Naive B cell (primary cell): ENCODE results near the gene SDC4. TPM values are rescaled to one million over a fixed set of nuclear protein-coding genes. Genes with fewer than 3 reads are reported as not detected.

Source experiments
- ATAC-seq, 2 donors: fragments of 150-1000 bp; cut with Tn5 transposase; 2 replicates each; pipeline ENCODE4 v1.10.0; 2021; ENCODE audit warnings: low read depth in 2 of 2, mild to moderate bottlenecking in 2 of 2, moderate library complexity in 2 of 2
- DNase-seq: peaks from one replicate; pipeline ENCODE4 v3.0.0; 2022
- H3K27ac Mint-ChIP-seq, 6 donors: one replicate each; pipeline ENCODE4 v1.8.0; 2020 to 2022; ENCODE audit warnings: mild to moderate bottlenecking in 6 of 6, mixed read lengths in 6 of 6, moderate library complexity in 5 of 6, inconsistent platforms in 2 of 6
- H3K27me3 Mint-ChIP-seq, 3 donors: one replicate each; pipeline ENCODE4 v1.8.0; 2021 to 2022; ENCODE audit warnings: mixed read lengths in 3 of 3, mild to moderate bottlenecking in 1 of 3
- H3K36me3 Mint-ChIP-seq, 2 donors: one replicate each; pipeline ENCODE4 v1.8.0; 2020 to 2022; ENCODE audit warnings: mixed read lengths in 2 of 2, inconsistent platforms in 1 of 2, mild to moderate bottlenecking in 1 of 2
- H3K4me1 Mint-ChIP-seq, 3 donors: one replicate each; pipeline ENCODE4 v1.8.0; 2020 to 2022; ENCODE audit warnings: mixed read lengths in 3 of 3, inconsistent platforms in 1 of 3, mild to moderate bottlenecking in 1 of 3, moderate library complexity in 1 of 3
- H3K4me3 Mint-ChIP-seq, 8 donors: one replicate each; pipeline ENCODE4 v1.8.0; 2020 to 2022; ENCODE audit warnings: mild to moderate bottlenecking in 8 of 8, mixed read lengths in 8 of 8, moderate library complexity in 8 of 8, inconsistent platforms in 2 of 8
- H3K9me3 Mint-ChIP-seq, 7 donors: one replicate each; pipeline ENCODE4 v1.8.0; 2020 to 2022; ENCODE audit warnings: mixed read lengths in 7 of 7, mild to moderate bottlenecking in 5 of 7, inconsistent platforms in 2 of 7, moderate library complexity in 1 of 7
- polyA plus RNA-seq, 6 donors: library from polyadenylated mRNA; unstranded; fragments of 300-500 nt; fragmentation: Illumina TruSeq; gene quantifications; one replicate each; pipeline ENCODE4 v1.2.3, GENCODE V29; 2021; ENCODE audit warnings: low read depth in 6 of 6

The SDC4 gene
- polyA plus RNA-seq, 6 donors from 2014 or later, result not detected

DNA sequence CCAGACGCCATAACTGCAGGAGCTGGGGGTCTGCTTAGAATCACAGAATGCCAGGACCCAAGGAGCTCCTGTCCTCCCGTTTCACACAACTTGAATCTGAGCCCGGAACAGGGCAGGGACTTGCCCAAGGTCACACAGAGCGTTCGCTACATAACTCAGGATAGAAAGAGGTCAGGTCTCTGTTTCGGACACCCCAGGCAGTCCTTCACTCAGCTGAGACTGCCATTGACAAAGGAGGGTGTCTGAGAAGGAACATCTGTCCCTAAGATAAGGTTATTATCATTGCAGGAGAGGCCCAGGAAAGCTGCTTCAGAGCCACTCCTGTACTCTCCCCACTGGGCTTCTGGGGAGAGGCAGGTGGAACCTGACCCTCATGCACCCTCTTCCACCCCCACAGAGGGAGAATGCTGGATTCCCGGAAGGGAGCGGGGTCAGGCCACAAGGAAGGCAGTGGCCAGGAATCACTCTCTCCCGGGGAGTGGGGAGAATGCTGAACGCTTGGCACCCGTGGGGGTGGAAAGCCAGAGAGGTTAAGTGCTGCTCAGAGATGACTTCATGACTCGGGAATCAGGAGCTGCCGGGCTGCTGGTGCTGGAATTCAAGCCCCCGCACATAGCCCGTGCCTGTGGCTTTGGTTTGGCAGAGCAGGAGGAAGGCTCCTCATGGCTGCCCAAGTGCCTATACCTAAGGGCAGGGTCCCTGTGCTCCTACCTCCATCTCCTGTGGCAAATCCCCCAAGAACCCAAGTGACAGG is 10.7 kb downstream of the SDC4 start:
- DNase-seq, result no peak
- ATAC-seq, result no peak
- no peaks in the 10 kb centered on the region for H3K4me1 Mint-ChIP-seq
- no peak overlapping the region for H3K27ac Mint-ChIP-seq
- no peaks in the 10 kb centered on the region for H3K36me3 Mint-ChIP-seq
- peaks cover 10 to 53% (median 33%) of the 10 kb centered on the region in 3 donors for H3K27me3 Mint-ChIP-seq
- no peaks in the 10 kb centered on the region for H3K9me3 Mint-ChIP-seq
- no peak overlapping the region for H3K4me3 Mint-ChIP-seq

DNA sequence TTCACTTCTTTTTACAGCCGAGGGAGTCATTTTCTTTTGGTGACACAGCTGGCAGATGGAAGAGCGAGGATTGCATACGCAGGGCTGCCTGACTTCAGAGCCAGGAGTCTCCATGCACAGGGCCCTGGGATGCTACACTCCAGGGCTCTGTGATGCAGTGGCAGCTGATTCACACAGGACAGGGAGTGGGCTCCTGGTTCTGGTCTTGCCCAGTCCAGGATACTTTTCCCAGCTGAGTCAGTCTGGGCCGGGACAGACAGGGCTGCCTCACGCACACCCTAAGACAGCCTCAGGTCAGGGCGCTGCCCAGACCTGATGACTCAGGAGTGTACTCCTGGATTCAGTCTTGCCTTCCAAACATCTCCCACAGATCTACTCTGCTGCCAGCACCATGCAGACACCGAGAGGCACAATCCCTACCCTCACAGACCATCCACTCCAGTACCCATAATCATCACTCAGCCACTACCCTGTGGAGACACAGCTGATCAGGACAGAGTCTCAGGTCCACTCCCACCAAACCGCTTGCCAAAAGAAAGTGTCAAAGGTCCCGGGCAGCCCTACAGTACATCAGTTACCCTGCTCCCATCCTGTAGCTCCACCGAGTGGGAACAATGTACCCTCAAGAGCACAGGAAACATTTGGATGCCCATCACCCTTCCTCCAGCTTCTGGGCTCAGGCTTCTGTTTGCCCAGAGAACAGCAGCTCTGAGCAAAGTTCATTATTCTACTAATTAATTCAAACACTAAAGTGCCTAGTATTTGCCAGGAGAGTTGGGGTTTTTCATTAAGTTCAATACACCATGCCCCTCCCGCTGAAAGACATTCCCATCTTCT is 11.5 kb downstream of the SDC4 start:
- H3K27ac Mint-ChIP-seq, result peak overlapping the region in 1 of 6 donors; percentile 30

GRCh38 chr20:45330476-45330875 is 17.7 kb downstream of the SDC4 start:
- Mint-ChIP-seq H3K27me3 (peaks cover 0 to 7% (median 3%) of the 10 kb centered on the region in 3 donors), H3K36me3 (no peaks in the 10 kb centered on the region), H3K4me1 (peaks cover 0 to 16% (median 11%) of the 10 kb centered on the region in 3 donors), H3K9me3 (no peaks in the 10 kb centered on the region), H3K4me3 (no peak overlapping the region), H3K27ac (no peak overlapping the region)
- no peak for ATAC-seq
- no peak for DNase-seq

More for the DNA sequence above, 11.5 kb downstream of the SDC4 start:
- peaks cover 10 to 48% (median 33%) of the 10 kb centered on the region in 3 donors for H3K27me3 Mint-ChIP-seq
- DNase-seq (no peak), ATAC-seq (no peak)
- H3K4me1 Mint-ChIP-seq, result no peaks in the 10 kb centered on the region
- H3K36me3 Mint-ChIP-seq, result no peaks in the 10 kb centered on the region
- no peak overlapping the region for H3K4me3 Mint-ChIP-seq
- H3K9me3 Mint-ChIP-seq, result no peaks in the 10 kb centered on the region

DNA sequence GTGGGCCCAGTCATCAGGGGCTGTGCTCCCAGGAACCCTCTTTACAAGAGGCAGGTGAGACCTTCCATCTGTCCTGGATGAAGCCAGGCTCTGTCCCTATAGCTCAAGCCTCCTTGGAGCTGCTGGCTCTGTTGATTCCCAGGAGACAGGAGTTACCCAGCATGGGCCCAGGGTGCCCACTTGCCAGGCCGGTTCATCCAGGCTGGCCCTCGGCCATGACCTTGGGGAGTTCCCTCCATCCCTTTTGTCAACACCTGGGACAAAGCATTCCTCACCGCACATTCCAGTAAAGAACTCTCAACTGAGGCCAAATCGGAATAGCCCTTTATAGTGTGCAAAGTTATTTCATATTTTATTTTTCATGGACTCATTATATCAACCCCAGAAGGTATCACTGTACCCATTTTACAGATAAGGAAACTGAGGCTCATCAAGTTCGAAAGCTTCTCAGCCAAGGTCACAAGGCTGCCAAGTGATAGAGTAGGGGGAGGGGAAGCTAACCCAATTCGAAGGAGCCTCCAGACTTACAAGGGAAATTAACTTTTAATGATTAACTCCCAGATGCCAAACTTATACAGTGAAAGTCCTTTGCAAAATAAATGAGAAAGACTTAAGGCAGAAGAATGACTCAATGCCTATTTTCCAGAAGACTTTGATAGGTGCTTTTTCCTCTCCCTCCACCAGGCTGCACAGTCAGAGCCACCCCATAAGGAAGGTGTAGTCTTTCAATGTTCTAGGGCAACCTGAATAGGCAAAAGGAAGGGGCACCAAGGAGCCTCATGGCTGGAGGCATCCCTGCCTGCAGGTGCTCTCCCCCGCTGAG is 18.5 kb downstream of the SDC4 start:
- DNase-seq, result no peak
- no peaks in the 10 kb centered on the region for H3K36me3 Mint-ChIP-seq
- no peaks in the 10 kb centered on the region for H3K9me3 Mint-ChIP-seq
- H3K4me3 Mint-ChIP-seq, result peak overlapping the region in 1 of 8 donors; percentile 56
- no peak for ATAC-seq
- H3K27me3 Mint-ChIP-seq, result peaks cover 0 to 6% (median 0%) of the 10 kb centered on the region in 3 donors
- H3K27ac Mint-ChIP-seq, result no peak overlapping the region
- H3K4me1 Mint-ChIP-seq, result peaks cover 0 to 19% (median 11%) of the 10 kb centered on the region in 3 donors

DNA sequence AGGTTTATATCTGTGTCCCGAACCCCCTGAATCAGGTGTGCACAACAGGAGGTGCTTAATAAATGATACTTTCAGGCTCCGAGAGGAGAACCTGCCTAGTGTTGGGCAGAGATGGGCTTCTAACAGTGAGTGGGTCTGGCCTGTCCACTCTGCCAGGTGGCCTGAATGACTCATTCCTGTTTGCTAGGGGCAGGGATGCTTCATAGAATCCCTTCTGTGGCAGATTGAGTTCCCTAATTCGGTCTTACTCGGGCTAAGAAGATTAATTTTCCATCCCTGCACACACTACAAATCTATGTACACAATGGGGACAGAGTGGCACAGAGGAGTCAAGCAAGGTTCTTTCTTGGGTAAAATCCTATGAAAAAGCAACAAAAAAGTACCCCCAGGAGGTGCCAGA is 19.8 kb downstream of the SDC4 start:
- no peak for DNase-seq
- H3K36me3 Mint-ChIP-seq, result no peaks in the 10 kb centered on the region
- H3K4me1 Mint-ChIP-seq, result peaks cover 0 to 21% (median 11%) of the 10 kb centered on the region in 3 donors
- H3K27ac Mint-ChIP-seq, result peak overlapping the region in 1 of 6 donors; percentile 4
- no peak overlapping the region for H3K4me3 Mint-ChIP-seq
- no peak for ATAC-seq
- H3K9me3 Mint-ChIP-seq, result no peaks in the 10 kb centered on the region
- H3K27me3 Mint-ChIP-seq, result peaks cover 0 to 6% (median 0%) of the 10 kb centered on the region in 3 donors

DNA sequence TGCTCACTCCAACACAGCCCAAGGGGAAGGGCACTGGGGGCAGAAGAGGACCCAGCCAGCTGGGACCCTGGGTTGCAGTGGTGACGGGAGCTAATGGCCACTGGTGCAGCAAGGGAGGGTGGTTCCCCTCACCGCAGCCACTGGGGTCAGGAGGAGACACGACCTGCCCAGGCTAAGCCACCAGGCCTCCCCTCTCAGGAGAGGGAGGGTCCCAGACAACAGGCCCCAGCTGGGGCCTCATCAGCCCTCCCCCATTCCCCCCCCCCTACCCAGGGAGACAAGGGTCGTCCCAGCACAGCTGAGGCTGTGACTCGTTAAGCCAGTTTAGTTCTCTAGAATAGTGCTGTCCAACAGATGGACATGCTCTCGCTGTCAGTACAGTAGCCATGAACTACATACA is 22.9 kb downstream of the SDC4 start:
- peak overlapping the region in 1 of 6 donors; percentile 39 for H3K27ac Mint-ChIP-seq
- ATAC-seq, result no peak
- peaks cover 0 to 6% (median 3%) of the 10 kb centered on the region in 7 donors for H3K9me3 Mint-ChIP-seq
- H3K36me3 Mint-ChIP-seq, result no peaks in the 10 kb centered on the region
- H3K4me1 Mint-ChIP-seq, result peaks cover 7 to 50% (median 20%) of the 10 kb centered on the region in 3 donors
- no peak overlapping the region for H3K4me3 Mint-ChIP-seq
- no peaks in the 10 kb centered on the region for H3K27me3 Mint-ChIP-seq
- no peak for DNase-seq

GRCh38 chr20:45323731-45324130 is 24.5 kb downstream of the SDC4 start:
- Mint-ChIP-seq H3K9me3 (peaks cover 0 to 6% (median 3%) of the 10 kb centered on the region in 7 donors), H3K36me3 (no peaks in the 10 kb centered on the region), H3K4me1 (peaks cover 16 to 55% (median 19%) of the 10 kb centered on the region in 3 donors), H3K27ac (peak overlapping the region in 2 of 6 donors; percentile 18 to 83), H3K27me3 (peaks cover 0 to 4% (median 0%) of the 10 kb centered on the region in 3 donors), H3K4me3 (no peak overlapping the region)
- DNase-seq (no peak), ATAC-seq (no peak)

GRCh38 chr20:45322952-45323383 is 25.3 kb downstream of the SDC4 start:
- Mint-ChIP-seq H3K27ac (peak overlapping the region in 1 of 6 donors; percentile 80), H3K27me3 (peaks cover 0 to 4% (median 0%) of the 10 kb centered on the region in 3 donors), H3K36me3 (no peaks in the 10 kb centered on the region), H3K9me3 (peaks cover 0 to 6% (median 3%) of the 10 kb centered on the region in 7 donors), H3K4me3 (no peak overlapping the region), H3K4me1 (peaks cover 22 to 59% (median 25%) of the 10 kb centered on the region in 3 donors)
- DNase-seq, result peak; percentile 45
- peak; percentile 19 to 25 for ATAC-seq

- H3K9me3 Mint-ChIP-seq, result peaks cover 0 to 6% (median 3%) of the 10 kb centered on the region in 7 donors
- peaks cover 10 to 14% (median 14%) of the 10 kb centered on the region in 3 donors for H3K27me3 Mint-ChIP-seq
- H3K36me3 Mint-ChIP-seq, result no peaks in the 10 kb centered on the region
- peak overlapping the region; percentile 18 to 84 (median 70) for H3K4me3 Mint-ChIP-seq
- DNase-seq (peak; percentile 84), ATAC-seq (peak; percentile 97)
- peaks cover 27 to 67% (median 43%) of the 10 kb centered on the region in 3 donors for H3K4me1 Mint-ChIP-seq
- H3K27ac Mint-ChIP-seq, result peak overlapping the region; percentile 58 to 98 (median 94)
Measured at GRCh38 chr20:45320948-45321595, 27.2 kb downstream of the SDC4 start.

DNA sequence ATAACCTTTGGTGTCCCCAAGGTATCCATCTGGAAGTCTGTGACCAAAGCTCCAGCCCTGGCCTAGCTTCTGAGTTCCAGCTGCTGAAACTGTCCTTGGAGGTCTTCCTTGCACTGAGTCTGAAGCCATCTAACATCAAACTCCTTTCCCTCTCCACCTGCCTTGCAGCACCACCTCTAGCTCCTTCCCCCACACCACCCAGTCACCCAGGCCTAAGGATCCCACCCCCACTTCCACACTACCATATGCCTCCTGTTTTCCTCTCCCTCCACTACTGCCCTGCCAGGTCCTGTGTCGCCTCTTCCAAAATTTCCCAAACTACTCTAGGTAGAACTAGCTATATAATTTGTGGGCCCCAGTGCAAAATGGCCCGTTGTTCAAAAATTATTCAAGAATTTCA is 29.3 kb downstream of the SDC4 start:
- H3K27me3 Mint-ChIP-seq, result peaks cover 23 to 35% (median 32%) of the 10 kb centered on the region in 3 donors
- ATAC-seq (no peak), DNase-seq (no peak)
- peak overlapping the region in 3 of 8 donors; percentile 37 to 61 (median 54) for H3K4me3 Mint-ChIP-seq
- no peaks in the 10 kb centered on the region for H3K36me3 Mint-ChIP-seq
- H3K27ac Mint-ChIP-seq, result peak overlapping the region in 4 of 6 donors; percentile 60 to 95 (median 80)
- H3K4me1 Mint-ChIP-seq, result peaks cover 27 to 75% (median 50%) of the 10 kb centered on the region in 3 donors
- peaks cover 0 to 6% (median 3%) of the 10 kb centered on the region in 7 donors for H3K9me3 Mint-ChIP-seq

GRCh38 chr20:45318386-45318939 is 29.8 kb downstream of the SDC4 start:
- ATAC-seq (no peak), DNase-seq (no peak)
- Mint-ChIP-seq H3K4me1 (peaks cover 27 to 72% (median 50%) of the 10 kb centered on the region in 3 donors), H3K27me3 (peaks cover 28 to 40% (median 37%) of the 10 kb centered on the region in 3 donors), H3K4me3 (peak overlapping the region in 2 of 8 donors; percentile 29 to 68), H3K9me3 (peaks cover 0 to 6% (median 3%) of the 10 kb centered on the region in 7 donors), H3K36me3 (no peaks in the 10 kb centered on the region), H3K27ac (peak overlapping the region in 2 of 6 donors; percentile 47 to 84)

DNA sequence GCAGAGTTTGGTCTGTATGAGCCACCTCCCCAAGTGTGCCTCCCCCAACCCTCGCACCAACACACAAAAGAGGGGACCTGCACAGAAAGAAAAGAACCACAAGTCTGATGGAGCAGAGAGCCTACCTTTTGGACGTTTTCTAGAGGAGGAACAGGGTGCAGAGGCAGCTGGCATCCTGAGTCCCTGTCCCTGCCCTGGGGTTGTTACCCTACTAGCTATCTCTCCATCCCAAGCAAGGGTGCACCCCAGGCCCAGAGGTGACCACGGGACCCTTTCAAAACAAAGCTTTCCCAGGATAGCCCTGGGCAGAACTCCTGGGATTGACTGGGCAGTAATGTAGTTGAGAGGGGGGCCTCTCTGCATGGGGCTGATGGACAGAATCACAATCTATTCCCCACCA is 30.4 kb downstream of the SDC4 start:
- Mint-ChIP-seq H3K36me3 (no peaks in the 10 kb centered on the region), H3K4me3 (peak overlapping the region in 2 of 8 donors; percentile 18 to 59), H3K27ac (no peak overlapping the region), H3K4me1 (peaks cover 27 to 66% (median 50%) of the 10 kb centered on the region in 3 donors), H3K27me3 (peaks cover 29 to 44% (median 42%) of the 10 kb centered on the region in 3 donors), H3K9me3 (peaks cover 0 to 6% (median 3%) of the 10 kb centered on the region in 7 donors)
- DNase-seq (no peak), ATAC-seq (no peak)
